T-helper 2 cell treated with Interferon-gamma antibody and Interleukin-4, amounts not matched to agents 5 μg/mL and 100 μg/mL, for 36 hours (primary cell): ENCODE measurements around the gene CENPV.

Experiments
- DNase-seq: peaks from one replicate; pipeline ENCODE4 v3.0.0; 2021; ENCODE audit warnings: low spot score
- H3K27ac Mint-ChIP-seq: one replicate; pipeline ENCODE4 v1.8.0; 2021; ENCODE audit warnings: mild to moderate bottlenecking, mixed read lengths
- H3K27me3 Mint-ChIP-seq: one replicate; pipeline ENCODE4 v1.8.0; 2021; ENCODE audit warnings: low read depth, mixed read lengths
- H3K36me3 Mint-ChIP-seq: one replicate; pipeline ENCODE4 v1.8.0; 2021; ENCODE audit warnings: low read depth, mixed read lengths
- H3K4me1 Mint-ChIP-seq: one replicate; pipeline ENCODE4 v1.8.0; 2021; ENCODE audit warnings: low read depth, mixed read lengths
- H3K4me3 Mint-ChIP-seq: one replicate; pipeline ENCODE4 v1.8.0; 2022; ENCODE audit warnings: mild to moderate bottlenecking, moderate library complexity, mixed read lengths
- H3K9me3 Mint-ChIP-seq: one replicate; pipeline ENCODE4 v1.8.0; 2021; ENCODE audit warnings: mixed read lengths

The CENPV gene

DNA sequence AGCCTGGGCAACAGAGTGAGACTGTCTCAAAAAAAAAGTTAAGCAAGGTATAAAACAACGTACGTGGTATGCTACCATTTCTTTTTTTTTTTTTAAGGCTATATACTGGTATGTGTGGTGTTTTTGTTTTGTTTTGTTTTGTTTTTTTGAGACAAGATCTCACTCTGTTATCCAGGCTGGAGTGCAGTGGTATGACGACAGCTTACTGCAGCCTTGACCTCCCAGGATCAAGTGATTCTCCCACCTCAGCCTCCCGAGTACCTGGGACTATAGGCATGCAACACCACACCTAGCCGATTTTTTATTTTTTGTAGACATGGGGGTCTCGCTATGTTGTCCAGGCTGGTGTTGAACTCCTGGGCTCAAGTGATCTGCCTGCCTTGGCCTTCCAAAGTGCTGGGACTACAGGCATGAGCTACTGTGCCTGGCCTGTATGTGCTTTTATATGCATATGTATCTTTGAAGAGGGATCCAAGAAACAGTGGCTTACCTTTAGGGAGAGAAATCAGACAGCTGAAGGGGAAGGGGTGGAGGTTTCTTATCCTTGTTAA is 6.5 kb downstream of the CENPV start:
- Mint-ChIP-seq H3K4me1 (peaks cover 6% of the 10 kb centered on the region), H3K4me3 (no peak overlapping the region), H3K27me3 (no peaks in the 10 kb centered on the region), H3K9me3 (no peaks in the 10 kb centered on the region), H3K27ac (no peak overlapping the region), H3K36me3 (peaks cover 15% of the 10 kb centered on the region)
- no peak for DNase-seq

DNA sequence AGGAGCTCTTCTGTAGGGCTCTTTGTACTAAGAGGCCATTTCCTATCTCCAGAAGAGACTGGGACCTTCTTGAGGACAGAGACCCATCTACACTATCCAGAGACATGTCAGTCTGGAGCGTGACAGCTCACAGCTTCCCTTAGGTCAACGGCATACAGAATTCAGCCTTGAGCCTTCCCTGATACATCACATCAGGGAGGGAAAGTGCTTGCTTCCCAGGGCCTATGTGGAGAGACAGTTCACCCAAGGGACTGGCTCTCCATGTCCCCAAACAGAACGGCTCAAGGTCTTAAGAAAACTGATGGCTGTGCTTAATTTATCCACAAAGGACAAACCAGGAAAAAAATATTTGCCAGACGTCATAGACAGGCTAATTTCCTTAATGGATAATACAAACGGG is 7.7 kb downstream of the CENPV start:
- Mint-ChIP-seq H3K4me1 (no peaks in the 10 kb centered on the region), H3K9me3 (no peaks in the 10 kb centered on the region), H3K27ac (no peak overlapping the region), H3K27me3 (no peaks in the 10 kb centered on the region), H3K4me3 (no peak overlapping the region), H3K36me3 (peaks cover 19% of the 10 kb centered on the region)
- DNase-seq = no peak

DNA sequence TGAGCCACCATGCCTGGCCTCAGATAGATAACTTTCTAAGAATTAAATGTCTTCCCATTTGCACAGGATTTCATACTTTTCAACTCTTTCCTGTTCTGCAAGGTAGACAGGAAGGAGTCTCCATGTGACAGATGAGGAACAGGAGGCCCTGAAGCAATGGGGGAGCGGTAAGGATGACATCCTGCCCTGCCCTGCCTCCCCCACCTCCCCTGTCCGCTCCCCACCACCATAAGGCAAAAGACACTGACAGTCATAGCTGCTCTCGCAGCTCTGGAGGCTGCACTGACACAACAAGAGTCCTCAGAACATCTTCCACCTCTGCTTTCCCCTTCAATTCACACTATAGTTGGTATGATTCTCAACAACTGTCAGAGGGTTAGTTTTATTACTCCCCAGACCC is 9.7 kb downstream of the CENPV start:
- no peak overlapping the region for H3K4me3 Mint-ChIP-seq

DNA sequence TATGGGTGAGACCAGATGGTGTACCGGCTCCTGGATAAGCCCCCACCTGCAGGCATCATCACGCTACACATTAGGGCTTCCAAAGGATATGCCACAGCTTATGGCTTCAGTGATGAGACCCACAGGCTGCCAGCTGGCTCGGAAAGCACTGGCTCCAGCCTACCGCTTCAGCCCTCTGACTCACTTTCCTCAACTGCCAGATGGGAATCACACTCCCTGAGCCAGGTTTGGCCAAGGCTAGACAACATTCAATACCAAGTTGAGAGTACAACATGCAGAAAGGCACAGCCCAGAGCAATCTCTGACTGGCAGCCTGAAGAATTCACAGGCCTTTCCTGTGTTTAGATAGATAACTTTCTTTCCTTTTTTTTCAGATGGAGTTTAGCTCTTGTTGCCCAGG is 10.3 kb downstream of the CENPV start:
- Mint-ChIP-seq H3K27ac (no peak overlapping the region), H3K27me3 (no peaks in the 10 kb centered on the region), H3K4me3 (no peak overlapping the region), H3K36me3 (peaks cover 17% of the 10 kb centered on the region), H3K4me1 (no peaks in the 10 kb centered on the region), H3K9me3 (no peaks in the 10 kb centered on the region)
- DNase-seq = no peak

More for the DNA sequence above, 9.7 kb downstream of the CENPV start:
- Mint-ChIP-seq H3K27ac (no peak overlapping the region), H3K27me3 (no peaks in the 10 kb centered on the region), H3K36me3 (peaks cover 17% of the 10 kb centered on the region), H3K4me1 (no peaks in the 10 kb centered on the region), H3K9me3 (no peaks in the 10 kb centered on the region)
- no peak for DNase-seq

DNA sequence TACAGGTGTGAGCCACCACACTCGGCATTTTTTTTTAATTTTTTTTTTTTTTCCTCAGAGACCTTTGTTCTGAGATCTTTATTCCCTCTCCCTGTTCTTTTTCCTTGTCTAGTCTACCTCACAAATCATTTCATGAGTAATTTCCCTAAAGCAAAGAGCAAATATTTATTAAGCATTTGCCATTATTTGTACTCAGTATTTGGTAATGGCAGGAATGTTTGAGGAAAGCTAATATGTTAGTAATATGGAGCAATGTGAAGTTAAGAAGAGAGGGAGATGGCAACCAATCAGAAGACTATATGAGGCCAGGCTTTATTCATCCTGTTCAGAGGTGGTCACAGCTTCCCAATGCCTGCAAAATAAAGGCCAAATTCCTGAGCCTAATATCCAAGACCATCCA is 13.3 kb downstream of the CENPV start:
- no peak overlapping the region for H3K4me3 Mint-ChIP-seq
- no peaks in the 10 kb centered on the region for H3K4me1 Mint-ChIP-seq
- no peaks in the 10 kb centered on the region for H3K9me3 Mint-ChIP-seq
- DNase-seq = no peak
- H3K27me3 Mint-ChIP-seq = no peaks in the 10 kb centered on the region
- H3K36me3 Mint-ChIP-seq = peaks cover 14% of the 10 kb centered on the region
- H3K27ac Mint-ChIP-seq = no peak overlapping the region

DNA sequence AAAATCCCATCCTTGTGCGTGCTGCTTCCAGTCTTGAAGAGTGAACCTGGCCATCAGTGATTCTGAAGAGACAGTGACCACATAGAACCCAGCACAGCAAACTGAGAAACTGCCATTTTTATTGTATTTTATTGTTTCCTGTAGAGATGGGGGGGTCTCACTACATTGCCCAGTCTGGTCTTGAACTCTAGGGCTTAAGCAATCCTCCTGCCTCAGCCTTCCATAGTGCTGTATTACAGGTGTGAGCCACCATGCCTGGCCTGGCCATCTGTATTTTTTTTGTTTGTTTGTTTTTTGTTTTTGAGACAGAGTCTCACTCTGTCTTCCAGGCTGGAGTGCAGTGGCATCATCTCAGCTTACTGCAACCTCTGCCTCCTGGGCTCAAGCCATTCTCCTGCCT is 13.9 kb downstream of the CENPV start:
- no peaks in the 10 kb centered on the region for H3K4me1 Mint-ChIP-seq
- H3K27ac Mint-ChIP-seq = no peak overlapping the region
- no peaks in the 10 kb centered on the region for H3K9me3 Mint-ChIP-seq
- no peak overlapping the region for H3K4me3 Mint-ChIP-seq
- DNase-seq = no peak
- H3K36me3 Mint-ChIP-seq = peaks cover 14% of the 10 kb centered on the region
- H3K27me3 Mint-ChIP-seq = no peaks in the 10 kb centered on the region

DNA sequence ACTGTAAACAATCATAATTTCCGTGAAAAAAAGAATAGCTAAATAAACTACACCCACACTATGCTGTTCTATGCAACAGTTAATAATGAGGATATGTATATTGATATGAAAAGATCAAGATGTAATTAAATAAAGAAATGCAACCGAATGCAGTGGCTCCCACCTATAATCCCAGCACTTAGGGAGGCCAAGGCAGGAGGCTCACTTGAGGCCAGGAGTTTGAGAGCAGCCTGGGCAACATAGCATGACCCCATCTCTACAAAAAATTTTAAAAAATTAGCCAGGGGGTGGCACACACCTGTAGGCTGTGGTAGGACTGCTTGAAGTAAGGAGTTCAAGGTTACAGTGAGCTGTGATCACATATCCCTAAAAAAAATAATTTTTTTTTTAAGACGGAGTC is 14.9 kb downstream of the CENPV start:
- no peak overlapping the region for H3K27ac Mint-ChIP-seq
- DNase-seq = no peak
- no peaks in the 10 kb centered on the region for H3K4me1 Mint-ChIP-seq
- H3K4me3 Mint-ChIP-seq = no peak overlapping the region
- no peaks in the 10 kb centered on the region for H3K27me3 Mint-ChIP-seq
- peaks cover 9% of the 10 kb centered on the region for H3K36me3 Mint-ChIP-seq
- no peaks in the 10 kb centered on the region for H3K9me3 Mint-ChIP-seq

DNA sequence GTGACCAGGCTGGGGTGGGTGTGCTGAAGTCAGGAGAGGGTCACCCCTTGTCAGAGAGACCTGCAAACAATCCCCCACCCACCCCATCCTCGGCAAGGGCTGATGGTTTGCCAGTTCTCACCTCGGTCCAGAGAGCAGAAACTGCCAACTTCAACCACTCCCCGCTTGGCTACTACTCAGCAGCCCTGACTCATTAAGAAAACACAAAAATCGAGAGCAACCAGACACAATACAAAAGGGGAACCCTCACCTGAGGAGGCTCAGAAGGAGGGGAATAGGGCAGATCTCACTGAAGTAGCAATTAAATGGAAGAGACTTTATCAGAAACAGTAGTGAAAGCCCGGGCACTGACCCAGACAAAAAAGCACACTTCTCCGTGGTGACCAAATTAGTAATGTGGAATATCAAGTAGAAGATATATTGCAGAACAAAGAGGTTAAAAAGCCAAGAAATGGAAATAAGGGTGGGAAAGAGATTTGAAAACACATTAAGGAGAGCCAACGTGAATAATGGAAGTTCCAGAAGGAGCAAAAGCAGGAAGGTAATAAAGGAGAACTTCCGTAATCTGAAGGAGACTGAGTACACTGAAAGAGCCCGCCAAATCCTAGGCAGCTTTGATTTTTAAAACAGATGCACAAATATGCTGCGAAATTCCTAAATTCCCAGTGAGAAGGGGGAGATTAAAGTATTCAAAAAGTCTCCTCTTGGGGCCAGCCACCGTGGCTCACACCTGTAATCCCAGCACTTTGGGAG is 23.6 kb downstream of the CENPV start:
- no peaks in the 10 kb centered on the region for H3K27me3 Mint-ChIP-seq
- no peak overlapping the region for H3K27ac Mint-ChIP-seq
- no peaks in the 10 kb centered on the region for H3K36me3 Mint-ChIP-seq
- H3K9me3 Mint-ChIP-seq = no peaks in the 10 kb centered on the region
- DNase-seq = no peak
- H3K4me3 Mint-ChIP-seq = no peak overlapping the region
- H3K4me1 Mint-ChIP-seq = no peaks in the 10 kb centered on the region

DNA sequence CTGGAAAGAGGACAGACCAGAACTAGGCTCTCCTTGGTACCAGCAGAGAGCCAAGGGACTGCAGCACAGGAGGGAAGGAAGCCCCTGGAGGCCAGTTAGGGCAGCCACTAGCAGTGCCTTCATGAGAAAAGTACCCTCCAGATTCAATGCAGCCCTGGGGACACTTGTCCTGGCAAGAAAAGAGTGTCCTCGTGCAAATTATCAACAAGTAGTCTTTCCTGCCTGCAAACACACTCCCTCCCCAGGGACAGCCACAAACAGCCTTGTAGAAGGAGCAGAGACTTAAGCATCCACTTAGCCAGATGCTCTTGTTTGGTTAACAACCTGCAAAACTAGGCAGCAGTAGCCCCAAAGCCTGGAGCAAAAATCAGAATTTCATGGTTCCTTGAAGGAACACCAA is 24.3 kb downstream of the CENPV start:
- Mint-ChIP-seq H3K27me3 (no peaks in the 10 kb centered on the region), H3K27ac (no peak overlapping the region), H3K9me3 (no peaks in the 10 kb centered on the region), H3K4me1 (no peaks in the 10 kb centered on the region), H3K4me3 (no peak overlapping the region), H3K36me3 (no peaks in the 10 kb centered on the region)
- no peak for DNase-seq

DNA sequence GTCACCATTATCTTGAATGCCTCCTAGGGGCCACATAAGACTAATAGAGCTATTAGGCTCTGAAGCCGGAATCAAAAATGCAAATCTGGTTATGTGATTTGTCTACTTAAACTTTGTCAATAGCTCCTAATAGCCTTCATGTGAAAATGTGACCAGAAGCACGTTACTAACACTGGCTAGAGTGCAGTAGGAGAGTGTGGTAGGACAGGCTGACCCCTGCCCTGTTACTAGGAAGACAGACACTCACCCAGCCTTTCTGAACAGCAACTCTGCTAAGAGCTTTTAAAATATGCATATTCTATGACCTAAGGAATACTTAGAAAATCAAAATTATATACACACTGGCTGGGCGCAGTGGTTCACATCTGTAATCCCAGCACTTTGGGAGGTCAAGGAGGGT is 26.3 kb downstream of the CENPV start:
- Mint-ChIP-seq H3K36me3 (peaks cover 1% of the 10 kb centered on the region), H3K27ac (no peak overlapping the region), H3K27me3 (no peaks in the 10 kb centered on the region), H3K9me3 (no peaks in the 10 kb centered on the region), H3K4me3 (no peak overlapping the region), H3K4me1 (no peaks in the 10 kb centered on the region)
- no peak for DNase-seq

DNA sequence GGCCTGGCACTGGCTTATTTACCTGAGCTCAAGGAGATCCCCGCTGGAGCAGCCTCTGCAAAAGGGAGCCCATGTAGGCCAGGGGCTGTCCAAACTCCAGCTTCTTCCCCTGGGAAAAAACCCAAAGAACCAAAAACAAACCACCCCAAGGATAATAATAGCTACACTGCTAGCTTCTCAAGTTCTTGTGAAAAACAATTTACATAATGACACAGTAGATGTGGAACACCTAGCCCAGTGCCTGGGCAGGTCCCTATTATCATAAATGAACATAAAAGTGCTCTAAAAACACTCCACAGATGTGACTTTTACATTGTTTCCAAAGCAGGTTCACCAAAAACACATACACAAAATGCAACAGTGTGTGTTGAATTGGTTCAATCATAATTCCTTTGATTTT is 27.3 kb downstream of the CENPV start:
- Mint-ChIP-seq H3K4me1 (no peaks in the 10 kb centered on the region), H3K36me3 (peaks cover 1% of the 10 kb centered on the region), H3K27me3 (no peaks in the 10 kb centered on the region), H3K4me3 (no peak overlapping the region), H3K27ac (no peak overlapping the region), H3K9me3 (no peaks in the 10 kb centered on the region)
- DNase-seq = no peak

DNA sequence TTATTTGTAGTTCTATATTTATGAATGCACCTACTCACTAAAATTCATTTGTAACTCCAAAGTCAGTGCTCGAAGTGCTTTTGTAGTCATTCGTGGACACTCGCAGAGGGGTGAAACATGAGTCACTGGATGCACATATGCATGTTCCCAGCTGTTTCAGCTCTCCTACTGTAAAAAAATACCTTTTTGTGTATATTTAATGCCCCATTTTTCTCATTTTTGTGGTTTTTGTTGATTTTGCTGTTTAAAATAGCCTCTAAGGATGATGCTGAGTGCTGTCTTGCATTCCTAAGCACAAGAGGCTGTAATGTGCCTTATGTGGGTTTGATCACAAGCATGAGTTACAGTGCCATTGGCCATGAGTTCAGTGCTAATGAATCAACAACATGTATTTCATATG is 30.6 kb downstream of the CENPV start:
- Mint-ChIP-seq H3K4me1 (no peaks in the 10 kb centered on the region), H3K4me3 (no peak overlapping the region), H3K27me3 (no peaks in the 10 kb centered on the region), H3K27ac (no peak overlapping the region), H3K9me3 (no peaks in the 10 kb centered on the region), H3K36me3 (peaks cover 1% of the 10 kb centered on the region)
- DNase-seq = no peak

DNA sequence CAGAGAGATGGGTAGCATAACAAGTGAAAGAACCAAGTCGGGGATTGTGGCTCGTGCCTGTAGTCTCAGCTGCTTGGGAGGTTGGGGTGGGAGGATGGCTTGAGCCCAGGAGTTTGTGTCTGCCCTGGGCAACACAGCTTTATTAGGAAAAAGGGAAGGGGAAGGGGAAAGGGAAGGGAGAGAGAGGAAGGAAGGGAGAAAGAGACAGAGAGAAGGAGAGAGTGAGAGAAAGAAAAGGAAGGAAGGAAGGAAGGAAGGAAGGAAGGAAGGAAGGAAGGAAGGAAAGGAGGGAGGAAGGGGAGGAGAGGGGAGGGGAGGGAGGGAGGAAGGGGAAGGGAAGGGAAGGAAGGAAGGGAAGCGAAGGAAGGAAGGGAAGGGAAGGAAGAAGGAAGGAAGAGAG is 33.3 kb downstream of the CENPV start:
- Mint-ChIP-seq H3K9me3 (no peaks in the 10 kb centered on the region), H3K27me3 (no peaks in the 10 kb centered on the region), H3K4me1 (no peaks in the 10 kb centered on the region), H3K27ac (no peak overlapping the region), H3K4me3 (no peak overlapping the region), H3K36me3 (peaks cover 1% of the 10 kb centered on the region)
- no peak for DNase-seq

DNA sequence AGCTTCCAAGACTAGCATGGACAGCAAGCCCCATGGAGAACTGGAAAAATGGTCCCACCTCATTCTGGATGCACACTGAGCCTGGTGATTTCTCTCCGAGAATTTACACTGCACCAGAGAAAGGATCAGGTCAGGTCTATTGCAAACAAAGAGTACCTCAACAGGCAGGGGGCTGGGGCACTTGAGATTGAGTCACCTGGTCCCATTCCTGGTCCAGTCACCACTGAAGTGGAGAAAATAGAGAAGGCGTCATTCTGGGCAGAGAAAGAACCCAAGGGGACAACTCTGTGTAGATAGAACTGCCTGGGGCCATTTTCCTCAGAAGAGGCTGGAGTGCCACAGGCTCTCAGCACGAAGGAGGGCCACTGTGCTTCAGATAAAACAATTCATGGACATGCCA is 38.4 kb downstream of the CENPV start:
- Mint-ChIP-seq H3K4me3 (no peak overlapping the region), H3K4me1 (peaks cover 4% of the 10 kb centered on the region), H3K9me3 (no peaks in the 10 kb centered on the region), H3K27ac (no peak overlapping the region), H3K36me3 (peaks cover 9% of the 10 kb centered on the region), H3K27me3 (no peaks in the 10 kb centered on the region)
- DNase-seq = no peak

DNA sequence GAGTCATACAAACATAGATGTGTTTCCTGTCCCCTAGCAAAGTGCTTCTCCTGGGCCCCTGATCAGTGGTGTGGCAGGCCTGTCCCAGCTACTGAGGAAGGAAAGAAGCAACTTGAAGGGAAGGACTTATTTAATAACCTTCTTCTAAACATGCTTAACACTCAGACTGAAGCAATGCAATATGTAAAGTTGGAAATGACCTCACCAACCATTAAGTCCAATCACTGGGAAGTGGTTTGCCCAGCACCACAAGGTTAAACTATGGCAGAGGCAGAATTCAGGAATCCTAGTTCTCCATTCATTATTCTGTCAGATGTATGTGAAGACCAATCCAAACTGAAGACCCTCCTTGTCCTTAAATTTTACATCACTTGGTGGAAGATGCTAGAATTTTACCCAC is 39.1 kb downstream of the CENPV start:
- Mint-ChIP-seq H3K4me3 (no peak overlapping the region), H3K4me1 (peaks cover 4% of the 10 kb centered on the region), H3K36me3 (peaks cover 9% of the 10 kb centered on the region), H3K27me3 (no peaks in the 10 kb centered on the region), H3K27ac (no peak overlapping the region), H3K9me3 (no peaks in the 10 kb centered on the region)
- DNase-seq = no peak
